Renal pelvis (tissue), 4 donors: Measurements from ENCODE around the gene SEMA5B. TPM values are rescaled to one million over a fixed set of nuclear protein-coding genes. Genes with fewer than 3 reads are reported as not detected.
A peak's percentile ranks its signal among the peaks of the same experiment; 100 is the strongest.

Experiments
- DNase-seq: peaks from one replicate; pipeline ENCODE4 v3.0.0-alpha.2; 2013
- polyA plus RNA-seq, 3 donors: library from polyadenylated mRNA; unstranded; fragments of 120-200 nt; gene quantifications; one replicate each; pipeline ENCODE4 v1.2.1, GENCODE V29; 2013; ENCODE audit not compliant: insufficient read length in 3 of 3

SEMA5B gene
- polyA plus RNA-seq, 3 donors, result 25.2 to 30.7 (median 28.6) TPM

GRCh38 chr3:123061856-123062255 lies 34.3 kb upstream of the SEMA5B start:
- no peak for DNase-seq

DNA sequence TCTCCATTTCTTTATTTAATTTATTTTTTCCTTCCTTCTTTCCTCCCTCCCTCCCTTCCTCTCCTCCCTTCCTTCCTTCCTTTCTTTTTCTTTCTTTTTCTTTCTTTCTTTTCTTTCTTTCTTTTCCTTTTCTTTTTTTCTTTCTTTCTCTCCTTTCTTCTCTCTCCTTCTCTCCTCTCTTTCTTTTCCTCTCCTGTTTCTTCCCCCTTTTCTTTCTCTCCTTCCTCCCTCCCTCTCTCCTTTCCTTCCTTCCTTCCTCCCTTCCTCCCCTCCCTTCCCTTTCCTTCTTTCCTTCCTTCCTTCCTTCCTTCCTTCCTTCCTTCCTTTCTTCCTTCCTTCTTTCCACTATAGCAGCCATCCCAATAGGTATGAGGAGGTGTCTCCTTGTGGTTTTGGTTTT lies 32.5 kb upstream of the SEMA5B start:
- no peak for DNase-seq

DNA sequence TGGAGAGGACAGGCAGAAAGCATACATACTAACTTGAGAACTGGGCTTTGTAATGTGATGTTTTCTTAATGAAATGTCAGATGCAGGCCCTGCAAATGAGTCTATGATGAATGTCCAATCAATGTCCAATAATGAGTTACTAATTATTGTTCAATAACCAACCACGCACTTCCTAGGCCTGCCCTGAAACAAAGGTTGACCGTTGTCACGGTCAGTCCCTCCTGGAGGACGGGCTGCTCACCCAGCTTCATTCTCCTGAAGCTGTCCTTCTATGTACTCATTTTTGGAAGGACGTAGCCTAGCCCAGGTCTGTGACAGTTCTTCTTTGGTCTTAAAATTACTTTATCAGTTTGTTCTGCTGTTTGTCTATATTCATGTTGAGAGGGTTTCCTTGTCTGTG lies 30.9 kb upstream of the SEMA5B start:
- DNase-seq, result no peak

DNA sequence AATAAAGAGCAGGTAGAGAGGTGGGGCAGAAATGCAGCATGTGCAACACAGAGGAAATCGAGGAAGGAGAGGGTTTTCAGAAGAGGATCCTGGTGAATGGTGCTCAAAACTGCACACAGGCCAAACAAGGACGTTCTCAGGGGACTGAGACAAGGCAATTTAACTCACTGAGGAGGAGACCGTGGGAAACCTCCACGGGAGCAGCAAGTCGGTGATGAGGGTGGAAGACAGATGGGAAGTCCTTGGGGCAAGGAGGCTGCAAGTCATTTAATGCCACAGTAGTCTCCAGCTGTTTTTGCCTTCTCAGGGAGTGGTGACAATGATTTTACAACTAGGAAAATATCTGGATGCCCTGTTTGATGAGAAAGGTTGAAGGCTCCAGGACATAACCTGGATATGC lies 27.8 kb upstream of the SEMA5B start:
- no peak for DNase-seq

- no peak for DNase-seq
These were observed 27.4 kb upstream of the SEMA5B start for GRCh38 chr3:123054931-123055330.

DNA sequence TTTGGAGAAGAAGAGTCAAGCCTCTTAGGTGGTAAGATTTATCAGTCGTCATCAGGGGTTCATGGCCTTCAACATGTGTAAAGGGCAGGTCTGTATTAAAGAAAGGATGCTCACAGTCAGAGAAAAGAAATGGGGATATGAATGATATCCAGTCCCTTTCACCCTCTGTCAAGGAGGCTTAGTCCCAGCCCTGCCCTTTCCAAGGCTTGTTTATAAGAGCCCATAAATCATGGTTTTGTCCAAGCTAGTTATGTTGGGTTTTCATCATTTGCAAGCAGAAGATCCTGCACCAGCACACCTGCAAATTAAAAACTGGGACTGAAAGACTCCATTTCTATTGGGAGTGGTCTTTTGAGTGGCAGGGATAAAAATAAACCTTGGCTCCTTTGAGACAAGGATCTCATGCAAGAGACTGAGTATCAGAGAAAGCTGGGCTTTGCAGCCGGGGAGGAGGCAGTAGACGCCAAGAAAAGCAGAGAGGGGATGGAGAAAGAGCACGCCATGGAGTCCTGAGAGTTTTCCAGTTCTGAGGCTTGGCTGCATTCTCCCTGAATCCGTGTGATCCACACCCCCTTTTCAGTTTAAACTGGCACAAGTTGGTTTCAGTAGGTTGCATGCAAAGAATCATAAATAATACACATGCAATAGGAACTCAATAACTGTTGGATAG lies 26.7 kb upstream of the SEMA5B start:
- DNase-seq, result no peak

- no peak for DNase-seq
These were observed 25.5 kb upstream of the SEMA5B start for GRCh38 chr3:123053107-123053506.

DNA sequence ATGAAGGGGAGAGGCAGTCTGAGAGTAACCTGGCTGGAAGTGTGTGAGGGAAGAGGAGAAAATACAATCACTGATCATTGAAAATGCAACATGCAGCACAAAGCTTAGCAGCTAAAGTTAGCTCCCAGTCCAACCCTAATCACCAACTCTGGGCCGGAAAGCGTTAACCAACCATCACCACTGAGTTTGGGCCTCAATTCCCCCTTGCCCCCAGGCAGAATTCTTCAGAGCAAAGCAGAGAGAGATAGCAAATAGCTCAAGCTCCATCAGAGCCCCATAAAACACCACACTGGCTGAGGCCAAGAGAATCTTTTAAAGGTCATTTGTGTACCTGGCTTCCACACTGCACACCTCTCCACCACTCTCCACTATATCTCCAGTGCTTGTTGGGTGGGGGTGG lies 23.1 kb upstream of the SEMA5B start:
- no peak for DNase-seq

GRCh38 chr3:123048480-123049237 lies 21.1 kb upstream of the SEMA5B start:
- DNase-seq, result no peak

DNA sequence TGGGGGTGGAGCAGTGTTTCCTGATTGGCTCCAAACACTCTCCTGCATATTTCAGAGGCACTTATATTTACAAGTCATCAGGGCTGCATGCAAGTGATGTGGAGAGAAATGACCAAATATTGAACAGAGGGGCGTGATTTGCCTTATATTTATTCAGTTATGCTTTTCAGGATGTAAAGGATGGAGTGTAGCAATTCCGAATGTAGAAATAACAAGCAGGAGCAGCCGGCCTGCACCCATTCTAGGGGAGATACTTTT lies 19.4 kb upstream of the SEMA5B start:
- no peak for DNase-seq

- DNase-seq, result no peak
These were observed 18.9 kb upstream of the SEMA5B start for GRCh38 chr3:123046262-123047061.

- no peak for DNase-seq
These were observed 17.6 kb upstream of the SEMA5B start for GRCh38 chr3:123044981-123045763.

DNA sequence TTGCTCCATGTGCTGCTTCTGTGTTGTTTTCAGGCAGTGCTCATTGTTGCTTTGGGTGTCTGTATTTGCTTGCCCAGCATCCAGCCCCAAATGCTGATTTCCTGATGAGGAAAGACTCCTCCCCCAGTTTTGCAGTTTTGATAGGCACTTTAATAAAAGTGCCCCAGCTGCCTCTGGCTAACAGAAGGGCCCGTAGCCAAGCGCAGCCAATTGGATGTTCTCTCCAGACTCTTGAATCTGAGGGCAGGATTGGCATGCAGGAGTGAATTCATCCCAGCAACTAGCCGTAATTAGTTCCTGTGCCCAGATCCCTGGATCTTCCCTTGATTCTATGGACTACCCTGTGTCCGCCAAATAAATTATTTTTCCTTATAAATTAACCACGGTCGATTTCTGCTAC lies 14.8 kb upstream of the SEMA5B start:
- DNase-seq, result no peak

- no peak for DNase-seq
These were observed 11.6 kb upstream of the SEMA5B start for GRCh38 chr3:123039178-123039577.

- no peak for DNase-seq
These were observed 11.2 kb upstream of the SEMA5B start for GRCh38 chr3:123038751-123039150.

DNA sequence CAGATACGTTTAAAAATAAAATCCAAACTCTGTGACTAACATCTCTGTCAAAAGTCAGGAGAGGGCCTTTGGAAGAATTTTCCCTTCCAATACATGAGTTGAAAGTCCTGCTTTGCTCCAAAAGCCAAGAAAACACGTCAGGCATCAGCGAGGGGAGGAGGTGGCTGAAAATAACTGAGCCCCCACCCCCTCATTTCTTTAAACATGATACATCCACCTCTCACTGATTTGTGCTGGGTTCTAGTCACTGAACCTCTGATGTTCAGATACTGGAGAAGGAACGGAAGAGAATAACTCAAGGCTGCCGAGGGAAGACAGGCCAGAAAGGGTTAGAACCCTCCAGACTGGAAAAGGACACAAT lies 9.4 kb upstream of the SEMA5B start:
- DNase-seq, result no peak

DNA sequence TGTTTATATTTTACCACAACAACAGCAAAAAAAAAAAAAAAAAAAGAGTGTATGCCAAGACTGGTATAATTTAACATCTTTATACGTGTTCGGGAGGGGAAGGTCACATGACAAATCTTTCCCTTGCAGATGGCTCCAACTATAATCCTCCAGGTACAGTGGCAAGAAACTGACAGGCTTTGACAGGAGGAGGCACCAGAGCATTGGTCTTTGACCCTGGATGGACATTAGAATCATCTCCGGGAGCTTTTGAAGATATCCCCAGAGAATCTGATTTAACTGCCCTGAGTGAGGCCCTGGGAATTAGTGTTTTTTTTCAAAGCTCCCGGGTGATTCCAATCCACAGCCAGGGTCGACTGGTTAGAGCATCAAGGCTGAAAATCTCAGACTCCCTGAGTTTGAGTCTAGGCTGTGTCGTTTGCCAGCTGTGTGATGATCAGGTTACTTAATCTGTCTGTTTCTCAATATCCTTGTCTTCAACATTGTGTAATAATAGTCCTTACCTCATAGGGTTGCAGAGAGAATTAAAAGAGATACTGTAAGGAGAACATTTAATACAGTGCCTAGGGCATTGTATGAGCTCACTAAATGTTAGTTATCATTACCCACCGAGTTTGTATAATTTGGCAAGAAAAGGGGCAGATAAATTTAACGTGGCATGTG lies 8.9 kb upstream of the SEMA5B start:
- no peak for DNase-seq

DNA sequence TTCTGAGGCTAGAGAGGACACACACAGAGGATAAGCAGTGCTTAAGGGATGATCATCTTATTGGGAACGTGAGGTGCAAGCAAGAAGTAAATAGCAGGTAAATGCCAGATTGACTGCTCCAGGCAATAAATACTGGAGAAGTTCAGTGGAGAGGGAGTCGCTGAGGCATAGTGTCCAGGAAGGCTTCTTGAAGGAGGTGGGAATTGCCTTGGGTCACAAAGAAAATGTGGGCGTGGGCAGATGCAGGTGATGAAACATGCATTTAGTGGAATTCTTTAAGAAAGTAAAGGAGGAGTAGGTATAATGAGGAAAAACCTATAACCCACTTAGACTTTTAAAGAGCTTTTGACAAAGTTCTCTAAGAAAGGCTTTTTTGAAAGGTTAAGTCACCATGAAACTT lies 7.4 kb upstream of the SEMA5B start:
- DNase-seq, result no peak

DNA sequence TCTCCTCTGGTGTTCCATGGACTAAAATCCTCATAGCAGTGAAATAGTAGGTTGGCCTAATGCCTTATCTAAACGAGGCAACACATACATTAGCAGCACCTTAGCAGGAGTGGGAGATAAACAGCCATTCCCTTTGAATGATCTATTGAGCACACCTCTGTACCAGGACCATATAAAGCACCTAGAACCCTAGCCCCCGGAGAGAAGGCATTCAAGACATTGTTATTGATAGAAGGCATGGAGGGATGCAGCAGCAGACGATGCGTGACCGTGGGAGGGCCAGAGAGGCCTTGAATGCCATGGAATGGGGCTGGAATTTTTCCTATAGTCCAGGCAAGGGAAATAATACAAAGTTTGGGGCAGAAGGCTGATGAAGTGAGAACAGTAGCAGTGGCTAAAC lies 6.6 kb upstream of the SEMA5B start:
- DNase-seq, result no peak

DNA sequence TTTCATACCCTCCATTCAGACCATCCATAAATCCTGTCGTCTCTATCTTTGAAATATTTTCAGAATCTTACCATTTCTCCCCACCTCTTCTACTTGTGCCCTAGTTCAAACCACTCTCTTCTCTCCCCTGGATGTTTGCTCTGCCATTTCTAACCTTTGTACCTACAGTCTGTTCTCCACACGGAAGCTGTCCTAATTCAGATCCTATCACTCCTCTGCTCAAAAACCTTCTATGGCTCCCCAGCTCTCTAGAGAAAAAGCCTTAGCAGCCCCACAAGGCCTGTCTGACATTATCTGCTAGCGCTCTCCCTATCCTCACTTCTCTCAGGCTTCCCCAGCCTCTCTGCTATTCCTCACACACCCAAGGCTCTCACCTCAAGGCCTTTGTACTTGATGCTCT lies 4.5 kb upstream of the SEMA5B start:
- DNase-seq, result no peak

DNA sequence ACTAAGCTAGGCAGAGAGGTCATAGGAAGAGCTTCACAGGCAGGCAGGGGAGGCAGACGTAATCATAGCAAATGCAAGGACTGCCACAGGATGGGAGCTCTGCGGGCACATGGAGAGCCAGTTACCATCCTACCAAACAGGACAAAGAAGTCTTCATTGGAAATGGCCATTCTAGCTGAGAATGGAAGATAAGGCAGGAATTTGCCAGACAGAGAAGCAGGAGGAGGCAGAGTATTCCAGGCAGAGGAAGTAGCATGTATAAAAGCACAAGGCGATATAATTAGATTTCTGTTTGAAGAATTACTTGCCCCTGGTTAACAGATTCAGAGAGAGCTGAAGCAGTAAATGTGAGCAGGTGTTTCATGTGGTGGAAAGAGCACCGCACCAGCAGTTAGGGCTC lies 3.5 kb upstream of the SEMA5B start:
- no peak for DNase-seq

- peak; percentile 77 for DNase-seq
These were observed 768 bp upstream of the SEMA5B start for GRCh38 chr3:123028233-123028828.
